ENCODE data around the gene KIAA1217. TPM values are rescaled to one million over a fixed set of nuclear protein-coding genes. Genes with fewer than 3 reads are reported as not detected.

Gene KIAA1217
- total RNA-seq, 2 donors from 2014 or later: 0.43 to 3.9 TPM

- Mint-ChIP-seq H3K9me3 (no peaks in the 10 kb centered on the region), H3K27ac (no peak overlapping the region), H3K36me3 (peaks cover 4 to 8% of the 10 kb centered on the region in 2 donors)
- DNase-seq (ENCODE audit: low spot score in 2 of 2) (no peak), ATAC-seq (no peak)
These were observed 173.1 kb downstream of the KIAA1217 start for GRCh38 chr10:24382045-24382444.

GRCh38 chr10:24382596-24382978 lies 173.6 kb downstream of the KIAA1217 start:
- peak overlapping the region in 1 of 2 donors; percentile 74 for H3K27ac Mint-ChIP-seq
- ATAC-seq (peak; percentile 58 to 68), DNase-seq (ENCODE audit: low spot score in 2 of 2) (no peak)
- no peaks in the 10 kb centered on the region for H3K9me3 Mint-ChIP-seq
- H3K36me3 Mint-ChIP-seq: peaks cover 4 to 8% of the 10 kb centered on the region in 2 donors

GRCh38 chr10:24382979-24383663 lies 174.2 kb downstream of the KIAA1217 start:
- Mint-ChIP-seq H3K36me3 (peaks cover 4 to 8% of the 10 kb centered on the region in 2 donors), H3K27ac (peak overlapping the region; percentile 75 to 86), H3K9me3 (no peaks in the 10 kb centered on the region)
- DNase-seq (ENCODE audit: low spot score in 2 of 2): no peak
- peak; percentile 68 to 83 for ATAC-seq

DNA sequence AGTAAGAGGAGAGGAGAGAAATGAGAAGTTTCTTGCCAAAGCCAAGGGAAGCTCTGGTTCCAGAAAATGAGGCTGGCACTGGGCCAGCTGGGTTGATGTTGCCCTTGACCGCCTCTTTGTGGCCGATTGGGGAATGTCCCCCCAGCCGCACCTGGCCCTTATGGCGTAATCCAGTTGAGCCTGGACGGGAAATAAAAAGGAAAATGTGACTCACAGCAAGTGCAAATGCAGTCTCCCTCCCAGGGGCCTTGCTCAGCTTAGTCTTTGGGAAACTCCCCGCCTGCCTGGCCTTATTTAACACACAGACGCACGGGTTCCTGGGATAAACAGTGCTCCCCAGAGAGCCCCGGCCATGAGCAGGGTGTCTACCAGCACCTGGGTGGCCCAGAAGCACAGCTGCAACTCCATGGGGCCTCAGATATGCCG lies 174.8 kb downstream of the KIAA1217 start:
- DNase-seq (ENCODE audit: low spot score in 2 of 2): peak; percentile 51 to 80
- H3K36me3 Mint-ChIP-seq: peaks cover 4 to 8% of the 10 kb centered on the region in 2 donors
- H3K9me3 Mint-ChIP-seq: no peaks in the 10 kb centered on the region
- peak; percentile 78 to 80 for ATAC-seq
- peak overlapping the region; percentile 75 to 86 for H3K27ac Mint-ChIP-seq

- Mint-ChIP-seq H3K27ac (no peak overlapping the region), H3K9me3 (no peaks in the 10 kb centered on the region), H3K36me3 (peaks cover 4 to 8% of the 10 kb centered on the region in 2 donors)
- ATAC-seq (no peak), DNase-seq (ENCODE audit: low spot score in 2 of 2) (no peak)
These were observed 176.0 kb downstream of the KIAA1217 start for GRCh38 chr10:24384954-24385353.

GRCh38 chr10:24385776-24386175 lies 176.8 kb downstream of the KIAA1217 start:
- ATAC-seq (no peak), DNase-seq (ENCODE audit: low spot score in 2 of 2) (no peak)
- peaks cover 4 to 8% of the 10 kb centered on the region in 2 donors for H3K36me3 Mint-ChIP-seq
- H3K9me3 Mint-ChIP-seq: no peaks in the 10 kb centered on the region
- H3K27ac Mint-ChIP-seq: no peak overlapping the region

DNA sequence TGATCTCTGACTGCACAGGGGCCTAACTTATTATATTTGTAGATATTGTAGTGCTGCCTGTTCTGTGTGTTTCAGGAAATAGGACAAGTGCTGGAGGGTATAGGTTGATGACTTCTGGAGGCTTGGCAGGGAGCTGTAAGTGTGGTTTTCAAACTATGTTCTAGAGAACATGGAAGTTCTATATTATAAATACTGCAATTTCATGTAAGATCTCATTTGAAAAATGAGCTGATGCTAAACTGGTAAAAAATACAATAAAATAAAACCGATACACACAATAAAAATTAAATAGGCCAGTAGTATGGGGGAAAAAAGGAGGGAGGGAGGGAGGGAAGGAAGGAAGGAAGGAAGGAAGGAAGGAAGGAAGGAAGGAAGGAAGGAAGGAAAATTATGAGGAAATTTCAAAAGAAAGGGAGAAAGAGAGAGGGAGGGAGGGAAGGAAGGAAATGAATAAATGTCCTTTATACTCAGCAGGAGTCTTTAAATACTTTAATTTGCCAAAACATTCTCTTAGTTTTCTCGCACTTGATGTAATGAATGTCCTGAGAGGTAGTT lies 181.3 kb downstream of the KIAA1217 start:
- no peaks in the 10 kb centered on the region for H3K9me3 Mint-ChIP-seq
- H3K36me3 Mint-ChIP-seq: peaks cover 3 to 8% of the 10 kb centered on the region in 2 donors
- no peak for DNase-seq (ENCODE audit: low spot score in 2 of 2)
- H3K27ac Mint-ChIP-seq: no peak overlapping the region
- ATAC-seq: no peak

DNA sequence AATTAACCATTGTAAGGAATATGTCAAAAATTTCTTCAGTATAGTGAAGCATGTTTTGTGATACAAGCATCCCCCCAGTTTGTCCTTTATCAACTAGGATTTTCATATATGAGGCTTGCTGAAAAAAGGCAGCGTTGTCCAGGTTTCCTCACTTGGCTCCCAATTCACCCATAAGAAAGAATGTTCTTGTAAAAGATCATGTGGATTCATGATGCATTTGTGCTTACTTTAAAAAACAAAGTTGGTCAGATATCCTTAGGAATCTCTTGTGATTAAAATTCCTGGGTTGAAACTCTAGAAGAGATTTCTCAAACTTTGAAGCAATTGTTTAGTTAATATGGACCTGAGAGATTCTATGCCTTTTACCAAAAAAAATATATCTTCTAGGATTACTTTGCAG lies 181.8 kb downstream of the KIAA1217 start:
- no peaks in the 10 kb centered on the region for H3K9me3 Mint-ChIP-seq
- ATAC-seq: no peak
- peaks cover 4 to 6% of the 10 kb centered on the region in 2 donors for H3K36me3 Mint-ChIP-seq
- DNase-seq (ENCODE audit: low spot score in 2 of 2): no peak
- no peak overlapping the region for H3K27ac Mint-ChIP-seq

- H3K9me3 Mint-ChIP-seq: no peaks in the 10 kb centered on the region
- H3K36me3 Mint-ChIP-seq: peaks cover 0 to 4% of the 10 kb centered on the region in 2 donors
- ATAC-seq (no peak), DNase-seq (ENCODE audit: low spot score in 2 of 2) (no peak)
- no peak overlapping the region for H3K27ac Mint-ChIP-seq
These were observed 184.3 kb downstream of the KIAA1217 start for GRCh38 chr10:24393201-24393600.

- H3K36me3 Mint-ChIP-seq: peaks cover 0 to 4% of the 10 kb centered on the region in 2 donors
- ATAC-seq (peak in 1 of 2 donors; percentile 61), DNase-seq (ENCODE audit: low spot score in 2 of 2) (no peak)
- no peak overlapping the region for H3K27ac Mint-ChIP-seq
- H3K9me3 Mint-ChIP-seq: no peaks in the 10 kb centered on the region
These were observed 185.7 kb downstream of the KIAA1217 start for GRCh38 chr10:24394461-24395190.

GRCh38 chr10:24396396-24396795 lies 187.5 kb downstream of the KIAA1217 start:
- peaks cover 0 to 4% of the 10 kb centered on the region in 2 donors for H3K36me3 Mint-ChIP-seq
- no peak overlapping the region for H3K27ac Mint-ChIP-seq
- H3K9me3 Mint-ChIP-seq: no peaks in the 10 kb centered on the region
- no peak for DNase-seq (ENCODE audit: low spot score in 2 of 2)
- no peak for ATAC-seq

- no peak overlapping the region for H3K27ac Mint-ChIP-seq
- ATAC-seq (no peak), DNase-seq (ENCODE audit: low spot score in 2 of 2) (no peak)
- peaks cover 0 to 4% of the 10 kb centered on the region in 2 donors for H3K36me3 Mint-ChIP-seq
- H3K9me3 Mint-ChIP-seq: no peaks in the 10 kb centered on the region
These were observed 188.7 kb downstream of the KIAA1217 start for GRCh38 chr10:24397662-24398061.

GRCh38 chr10:24404567-24404966 lies 195.6 kb downstream of the KIAA1217 start:
- ATAC-seq (no peak), DNase-seq (ENCODE audit: low spot score in 2 of 2) (no peak)
- H3K36me3 Mint-ChIP-seq: no peaks in the 10 kb centered on the region
- H3K27ac Mint-ChIP-seq: peak overlapping the region in 1 of 2 donors; percentile 45
- peaks cover 0 to 8% of the 10 kb centered on the region in 2 donors for H3K9me3 Mint-ChIP-seq

GRCh38 chr10:24405635-24406034 lies 196.7 kb downstream of the KIAA1217 start:
- DNase-seq (ENCODE audit: low spot score in 2 of 2): no peak
- peaks cover 0 to 8% of the 10 kb centered on the region in 2 donors for H3K9me3 Mint-ChIP-seq
- no peak overlapping the region for H3K27ac Mint-ChIP-seq
- H3K36me3 Mint-ChIP-seq: no peaks in the 10 kb centered on the region
- ATAC-seq: no peak

DNA sequence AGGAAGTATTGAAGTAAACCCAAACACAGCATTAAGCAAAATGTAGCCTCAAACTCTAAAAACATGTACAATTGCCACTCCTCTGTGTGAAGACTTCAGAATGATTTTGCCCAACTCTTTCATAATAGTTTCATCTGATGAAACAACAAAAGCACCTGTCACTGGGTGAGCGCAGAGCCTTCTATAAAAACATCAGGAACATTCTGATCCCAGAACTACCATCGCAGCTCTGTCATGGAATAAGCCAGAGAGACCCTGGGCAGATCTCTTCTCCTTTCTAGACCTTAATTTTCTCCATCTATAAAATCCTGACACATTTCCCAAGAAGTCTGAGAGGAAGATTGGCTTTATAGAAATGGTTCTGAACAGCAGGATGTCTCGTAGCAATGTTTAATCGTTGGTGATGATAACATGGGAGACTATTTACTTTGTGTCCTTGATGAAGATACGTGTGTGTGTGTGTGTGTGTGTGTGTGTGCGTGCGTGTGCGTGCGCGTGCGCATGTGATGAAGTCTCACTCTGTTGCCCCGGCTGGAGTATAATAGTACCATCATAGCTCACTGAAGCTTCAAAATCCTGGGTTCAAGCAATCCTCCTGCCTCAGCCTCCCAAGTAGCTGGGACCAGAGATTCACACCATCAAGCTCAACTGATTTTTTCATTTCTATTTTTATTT lies 198.0 kb downstream of the KIAA1217 start:
- H3K9me3 Mint-ChIP-seq: peaks cover 0 to 8% of the 10 kb centered on the region in 2 donors
- DNase-seq (ENCODE audit: low spot score in 2 of 2): no peak

DNA sequence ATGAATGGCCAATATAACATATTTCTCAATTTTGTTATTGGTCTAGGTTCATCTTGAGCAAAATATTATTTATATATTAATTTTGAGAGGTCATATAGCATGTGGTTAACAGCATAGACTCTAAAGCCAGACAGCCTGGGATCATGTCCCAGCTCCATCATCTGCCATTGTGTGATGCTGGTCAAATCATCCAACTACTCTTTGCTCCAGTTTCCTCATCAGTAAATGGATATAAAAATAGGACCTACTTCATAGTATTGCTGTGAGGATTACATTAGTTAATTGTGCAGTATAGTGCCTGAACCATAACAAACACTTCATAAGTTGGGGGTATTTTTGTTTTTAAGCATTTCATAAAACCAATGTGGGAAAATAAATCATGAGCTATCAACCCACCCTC lies 199.0 kb downstream of the KIAA1217 start:
- H3K36me3 Mint-ChIP-seq: no peaks in the 10 kb centered on the region
- ATAC-seq: no peak
- no peak overlapping the region for H3K27ac Mint-ChIP-seq
- DNase-seq (ENCODE audit: low spot score in 2 of 2): no peak
- H3K9me3 Mint-ChIP-seq: peaks cover 0 to 8% of the 10 kb centered on the region in 2 donors

More for the DNA sequence above, 198.0 kb downstream of the KIAA1217 start:
- no peak overlapping the region for H3K27ac Mint-ChIP-seq
- H3K36me3 Mint-ChIP-seq: no peaks in the 10 kb centered on the region
- no peak for ATAC-seq

DNA sequence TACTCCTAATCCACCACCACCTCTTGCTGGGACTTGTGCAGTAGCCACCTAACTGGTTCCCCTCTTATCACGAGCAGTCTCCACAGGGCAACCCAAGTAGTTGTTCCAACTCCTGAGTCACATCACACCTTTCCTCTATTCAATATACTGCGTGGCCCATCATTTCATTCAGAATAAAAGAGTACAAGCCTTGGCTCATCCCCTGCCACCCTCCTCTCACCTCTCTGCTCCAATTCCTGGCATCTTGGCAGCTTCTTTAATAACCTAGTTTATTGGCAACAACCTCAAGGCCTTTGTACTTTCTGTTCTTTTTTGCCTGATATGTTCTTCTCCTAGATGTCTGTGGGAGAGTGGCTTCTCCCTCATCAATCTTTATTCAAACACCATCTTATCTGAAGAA lies 199.4 kb downstream of the KIAA1217 start:
- ATAC-seq (no peak), DNase-seq (ENCODE audit: low spot score in 2 of 2) (no peak)
- Mint-ChIP-seq H3K9me3 (peaks cover 0 to 8% of the 10 kb centered on the region in 2 donors), H3K36me3 (no peaks in the 10 kb centered on the region), H3K27ac (no peak overlapping the region)

Measured in activated naive CD4-positive, alpha-beta T cell treated with anti-CD3 and anti-CD28 coated beads, Interleukin-2, amount 50 U/mL, for 72 hours (primary cell).